HepG2 (cell line): ENCODE measurements around the gene ETFB. TPM values are rescaled to one million over a fixed set of nuclear protein-coding genes. Genes with fewer than 3 reads are reported as not detected.

Experiments
- ATAD3A ChIP-seq: sonication (generic); formaldehyde crosslinking; IDR thresholded peaks from 2 replicates; pipeline ENCODE4 v1.4.0; 2020; ENCODE audit warnings: missing genetic modification reagents
- CCDC6 ChIP-seq: sonication (generic); formaldehyde crosslinking; IDR thresholded peaks from 2 replicates; pipeline ENCODE4 v1.8.1; 2022; ENCODE audit warnings: mild to moderate bottlenecking, missing genetic modification reagents, moderate library complexity
- CREM ChIP-seq, 2 experiments: sonication (generic) in 1 of 2; formaldehyde crosslinking in 1 of 2; IDR thresholded peaks; 2 replicates each; pipeline versions ENCODE4 v1.4.0 to v1.6.1; 2016 to 2020; ENCODE audit warnings: antibody characterized with exemption in 1 of 2, mild to moderate bottlenecking in 1 of 2, missing genetic modification reagents in 1 of 2
- FOSL2 ChIP-seq: sonication (generic); formaldehyde crosslinking; IDR thresholded peaks from 2 replicates; pipeline ENCODE4 v1.4.0; 2020; ENCODE audit warnings: missing genetic modification reagents
- FOXJ3 ChIP-seq: sonication (generic); formaldehyde crosslinking; IDR thresholded peaks from 2 replicates; pipeline ENCODE4 v1.4.0; 2020; ENCODE audit warnings: missing genetic modification reagents, mild to moderate bottlenecking, borderline replicate concordance
- HNRNPUL1 ChIP-seq: fragments of 200-400 bp; formaldehyde crosslinking; IDR thresholded peaks from 2 replicates; pipeline ENCODE4 v1.6.1; 2017; ENCODE audit warnings: low read depth, mild to moderate bottlenecking, low read length, moderate library complexity
- KLF12 ChIP-seq: sonication (generic); formaldehyde crosslinking; IDR thresholded peaks from 2 replicates; pipeline ENCODE4 v1.4.0; 2020; ENCODE audit warnings: missing genetic modification reagents, borderline replicate concordance
- MBD4 ChIP-seq: IDR thresholded peaks from 2 replicates; pipeline ENCODE4 v1.6.1; 2012; ENCODE audit warnings: low read length, inconsistent platforms, borderline replicate concordance
- MYNN ChIP-seq: sonication (generic); formaldehyde crosslinking; IDR thresholded peaks from 2 replicates; pipeline ENCODE4 v1.4.0; 2020; ENCODE audit warnings: mild to moderate bottlenecking, low read depth, missing genetic modification reagents
- PAXIP1 ChIP-seq: sonication (generic); formaldehyde crosslinking; conservative IDR thresholded peaks from 2 replicates; pipeline ENCODE4 v1.4.0; 2020; ENCODE audit warnings: mild to moderate bottlenecking, missing genetic modification reagents, moderate library complexity
- RCOR2 ChIP-seq: IDR thresholded peaks from 2 replicates; pipeline ENCODE4 v1.6.1; 2016; ENCODE audit warnings: missing biosample characterization, missing genetic modification reagents
- SIX1 ChIP-seq: sonication (generic); formaldehyde crosslinking; IDR thresholded peaks from 2 replicates; pipeline ENCODE4 v1.4.0; 2020; ENCODE audit warnings: missing genetic modification reagents, borderline replicate concordance
- TFAP4 ChIP-seq: sonication (generic); IDR thresholded peaks from 2 replicates; pipeline ENCODE4 v1.6.1; 2016; ENCODE audit warnings: low read depth, borderline replicate concordance
- ZFAT ChIP-seq: sonication (generic); formaldehyde crosslinking; conservative IDR thresholded peaks from 2 replicates; pipeline ENCODE4 v1.8.1; 2023; ENCODE audit warnings: missing genetic modification reagents, inconsistent platforms
- ZNF101 ChIP-seq: sonication (generic); formaldehyde crosslinking; IDR thresholded peaks from 2 replicates; pipeline ENCODE4 v1.4.0; 2020; ENCODE audit warnings: mild to moderate bottlenecking, low read depth, missing genetic modification reagents, borderline replicate concordance
- ZNF138 ChIP-seq: sonication (generic); formaldehyde crosslinking; IDR thresholded peaks from 2 replicates; pipeline ENCODE4 v1.5.0; 2020; ENCODE audit warnings: mild to moderate bottlenecking, low read depth, missing genetic modification reagents
- ZNF260 ChIP-seq: sonication (generic); formaldehyde crosslinking; IDR thresholded peaks from 2 replicates; pipeline ENCODE4 v1.4.0; 2020; ENCODE audit warnings: missing genetic modification reagents, low read depth, mild to moderate bottlenecking, borderline replicate concordance
- ZNF263 ChIP-seq: sonication (generic); formaldehyde crosslinking; IDR thresholded peaks from 2 replicates; pipeline ENCODE4 v1.4.0; 2020; ENCODE audit warnings: missing genetic modification reagents
- ZNF264 ChIP-seq: sonication (generic); formaldehyde crosslinking; IDR thresholded peaks from 2 replicates; pipeline ENCODE4 v1.4.0; 2020; ENCODE audit warnings: missing genetic modification reagents
- ZNF275 ChIP-seq: sonication (generic); formaldehyde crosslinking; IDR thresholded peaks from 2 replicates; pipeline ENCODE4 v1.8.0; 2022; ENCODE audit warnings: missing genetic modification reagents, mild to moderate bottlenecking, inconsistent platforms, borderline replicate concordance
- ZNF362 ChIP-seq: sonication (generic); formaldehyde crosslinking; IDR thresholded peaks from 2 replicates; pipeline ENCODE4 v1.4.0; 2020; ENCODE audit warnings: missing genetic modification reagents, mild to moderate bottlenecking, borderline replicate concordance
- ZNF367 ChIP-seq: sonication (generic); formaldehyde crosslinking; IDR thresholded peaks from 2 replicates; pipeline ENCODE4 v1.4.0; 2020; ENCODE audit warnings: missing genetic modification reagents, borderline replicate concordance
- ZNF644 ChIP-seq: IDR thresholded peaks from 2 replicates; pipeline ENCODE4 v1.6.1; 2016; ENCODE audit warnings: low read depth
- ZNF891 ChIP-seq: sonication (generic); formaldehyde crosslinking; IDR thresholded peaks from 2 replicates; pipeline ENCODE4 v1.5.0; 2020; ENCODE audit warnings: mild to moderate bottlenecking, missing genetic modification reagents
- polyA plus RNA-seq, 8 experiments: library from polyadenylated mRNA; depleted of rRNA in 3 of 8; stranded (reverse) in 7 of 8; unstranded in 1 of 8; fragments of >200 nt; fragmentation: Illumina TruSeq in 4 of 8; extraction: Trizol in 4 of 8; gene quantifications; 2 replicates each; pipeline versions ENCODE4 v1.2.1 to v1.2.3, GENCODE V29; 2011 to 2016; ENCODE audit warnings: low read depth in 4 of 8, missing spikeins in 1 of 8, mixed read lengths in 1 of 8; ENCODE audit not compliant: insufficient read depth in 1 of 8
- total RNA-seq, 5 experiments: library from RNA; depleted of rRNA; stranded (reverse); fragments of >200 nt; fragmentation: Illumina TruSeq; extraction: Trizol; gene quantifications; 2 replicates each; pipeline ENCODE4 v1.2.3, GENCODE V29; 2016; ENCODE audit warnings: low read depth in 1 of 5

Gene ETFB
- total and polyA plus RNA-seq, 2 of the 13 experiments (the other 11 are each of a cell fraction or from before 2014, with no cell fraction given) = 678 to 1,314 TPM

- TF ChIP-seq ZNF101 (CRISPR knock-in tag) = no peak
- TF ChIP-seq ZNF891 (CRISPR knock-in tag) = 0 out of 2 replicates have a peak, but pooled peaks have one; percentile 11
- peak; percentile 10; the same call in 1 of the 2 replicates for TF ChIP-seq TFAP4
- TF ChIP-seq ZNF264 (CRISPR knock-in tag) = no peak
- no peak for TF ChIP-seq ZNF138 (CRISPR knock-in tag)
- TF ChIP-seq KLF12 (CRISPR knock-in tag) = no peak
- TF ChIP-seq ZNF644 = no peak
- TF ChIP-seq RCOR2 (CRISPR knock-in tag) = no peak
- TF ChIP-seq MYNN (CRISPR knock-in tag) = no peak
- TF ChIP-seq CCDC6 (CRISPR knock-in tag) = no peak
- no peak for TF ChIP-seq ZNF275 (CRISPR knock-in tag)
- TF ChIP-seq SIX1 = peak; percentile 37; the same call in 1 of the 2 replicates
- peak; percentile 43; the same call in 1 of the 2 replicates for TF ChIP-seq FOSL2 (CRISPR knock-in tag)
- no peak for TF ChIP-seq ZNF260 (CRISPR knock-in tag)
- no peak for TF ChIP-seq ZFAT (CRISPR knock-in tag)
- TF ChIP-seq MBD4 = no peak
- no peak for TF ChIP-seq ZNF362
- TF ChIP-seq PAXIP1 (CRISPR knock-in tag) = peak; percentile 68
- no peak for TF ChIP-seq ZNF367
- no peak for TF ChIP-seq ATAD3A (CRISPR knock-in tag)
- TF ChIP-seq HNRNPUL1 = no peak
- no peak for TF ChIP-seq CREM (IDR thresholded peaks at IDR 0.05)
- no peak for TF ChIP-seq CREM (CRISPR knock-in tag; IDR thresholded peaks at IDR 0.05)
- TF ChIP-seq ZNF263 (CRISPR knock-in tag) = no peak
- TF ChIP-seq FOXJ3 = no peak
Observed at GRCh38 chr19:51387924-51388389, 21.8 kb upstream of the ETFB start, which contains the start of gene LIM2 (continued).
